ES-I3 (cell line): ENCODE results near the gene NT5M.
"Not testable (repeated sequence)": the region's sequence is repeated elsewhere in the genome, so short reads cannot be mapped to it uniquely, and the experiment has no call there.

Experiments
- H3K36me3 ChIP-seq: 2 replicates; pipeline ENCODE4 v1.6.1; 2013; ENCODE audit warnings: mild to moderate bottlenecking, low read length, control low read depth, moderate library complexity; ENCODE audit not compliant: insufficient read depth
- H3K4me1 ChIP-seq: 2 replicates; pipeline ENCODE4 v1.6.1; 2013; ENCODE audit warnings: mild to moderate bottlenecking, control low read depth, low read length; ENCODE audit not compliant: insufficient read depth
- H3K9ac ChIP-seq: 2 replicates; pipeline ENCODE4 v1.6.1; 2013; ENCODE audit warnings: low read depth, mild to moderate bottlenecking, low read length, moderate library complexity
- H3K9me3 ChIP-seq: 2 replicates; pipeline ENCODE4 v1.6.1; 2013; ENCODE audit warnings: mild to moderate bottlenecking, low read length, moderate library complexity; ENCODE audit not compliant: control insufficient read depth, insufficient read depth

NT5M gene

DNA sequence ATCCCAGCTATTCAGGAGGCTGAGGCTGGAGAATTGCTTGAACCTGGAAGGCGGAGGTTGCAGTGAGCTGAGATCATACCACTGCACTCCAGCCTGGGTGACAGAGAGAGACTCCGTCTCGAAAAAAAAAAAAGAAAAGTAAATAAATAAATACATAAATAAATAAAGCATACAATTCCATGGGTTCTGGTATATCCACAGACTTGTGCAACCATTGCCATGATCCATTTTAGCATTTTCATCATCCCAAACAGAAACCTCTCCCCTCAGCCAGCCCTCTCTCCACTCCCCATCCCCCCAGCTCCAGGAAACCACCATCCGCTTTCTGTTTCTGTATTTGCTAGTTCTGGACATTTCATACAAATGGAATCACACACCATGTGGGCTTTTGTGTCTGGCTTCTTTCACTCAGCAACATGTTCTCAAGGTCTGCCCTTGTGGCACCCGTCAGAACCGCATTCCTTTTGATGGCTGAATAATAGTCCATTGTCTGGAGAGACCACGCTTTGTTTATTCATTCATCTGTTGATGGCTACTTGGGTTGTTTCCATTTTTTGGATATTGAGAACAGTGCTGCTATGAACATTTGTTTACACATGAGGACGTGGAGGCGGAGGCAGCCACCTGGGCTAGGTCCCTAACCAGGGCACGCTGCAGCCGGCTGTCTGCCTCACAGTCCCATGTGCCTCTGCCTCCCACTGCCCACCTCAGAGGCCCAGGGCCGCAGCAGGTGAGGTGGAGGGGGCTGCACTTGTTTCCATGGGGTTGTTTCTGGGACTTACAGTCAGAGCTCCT, 76.2 kb downstream of the NT5M start:
- H3K4me1 ChIP-seq, result no peaks in the 10 kb centered on the region
- no peak overlapping the region for H3K9ac ChIP-seq
- H3K9me3 ChIP-seq, result no peaks in the 10 kb centered on the region
- H3K36me3 ChIP-seq, result no peaks in the 10 kb centered on the region

DNA sequence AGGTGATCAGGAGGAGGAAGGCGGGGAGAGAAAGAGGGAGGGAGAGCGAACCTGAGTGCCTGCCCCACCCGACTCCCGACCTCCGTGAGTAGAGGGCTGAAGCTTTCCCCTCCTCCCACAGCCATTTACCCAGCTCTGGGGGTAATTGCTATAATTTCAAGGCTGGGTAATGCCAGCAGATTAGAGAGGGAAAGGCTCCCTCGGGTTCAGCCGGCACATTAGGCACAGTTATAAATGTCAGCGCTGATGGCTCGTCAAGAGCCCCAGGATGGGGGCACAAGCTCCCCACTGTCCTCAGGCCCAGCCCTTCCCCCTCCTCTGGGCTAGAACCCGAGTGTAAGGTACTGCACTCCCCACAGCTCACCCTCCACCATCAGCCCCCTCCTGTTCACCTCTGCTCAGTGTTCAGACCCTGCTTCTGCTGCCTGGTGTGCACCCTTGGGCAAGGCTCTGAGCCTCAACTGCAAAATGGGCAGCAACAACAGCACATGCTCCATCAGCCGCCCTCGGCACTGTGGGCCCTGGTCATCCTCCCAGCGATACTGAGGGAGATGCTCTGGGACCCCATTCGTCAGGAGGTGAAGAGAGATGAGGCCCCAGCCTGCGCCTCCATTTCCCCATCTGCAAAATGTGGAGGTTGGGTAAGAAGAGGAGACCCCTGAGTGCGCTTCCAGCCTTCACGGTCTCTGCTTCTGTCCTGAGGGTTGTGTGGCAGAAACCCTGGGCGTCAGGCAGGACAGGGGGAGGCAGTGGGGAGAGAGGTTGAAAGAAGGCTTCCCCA, 77.2 kb downstream of the NT5M start:
- no peak overlapping the region for H3K9ac ChIP-seq
- no peaks in the 10 kb centered on the region for H3K9me3 ChIP-seq
- no peaks in the 10 kb centered on the region for H3K36me3 ChIP-seq
- H3K4me1 ChIP-seq, result no peaks in the 10 kb centered on the region

DNA sequence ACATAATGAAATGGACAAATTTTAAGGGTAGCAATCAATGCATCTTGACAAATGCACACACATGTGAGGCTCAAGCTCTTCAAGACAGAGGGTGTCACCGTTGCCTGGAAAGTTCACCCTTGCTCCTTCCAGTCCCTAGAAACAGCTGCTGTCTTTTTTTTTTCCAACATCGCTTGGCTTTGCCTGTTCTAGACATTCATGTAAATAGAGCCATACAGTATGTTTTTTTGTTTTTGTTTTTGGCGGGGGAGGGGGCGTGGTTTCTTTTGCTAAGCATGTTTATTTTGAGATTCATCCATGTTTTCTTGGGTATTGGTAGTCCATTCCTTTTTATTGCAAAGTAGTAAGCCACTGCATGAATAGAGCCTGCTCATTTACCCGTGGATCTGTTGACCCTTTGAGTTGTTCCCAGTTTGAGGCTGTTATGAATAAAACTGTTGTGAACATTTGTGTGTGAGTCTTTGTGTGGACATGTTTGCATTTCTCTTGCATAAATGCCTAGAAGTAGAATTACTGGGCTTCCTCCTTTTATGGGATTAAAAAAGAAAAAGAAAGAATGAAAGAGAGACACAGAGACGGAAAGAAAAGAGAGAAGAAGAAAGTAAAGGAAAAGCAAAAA, 78.4 kb downstream of the NT5M start:
- Histone ChIP-seq H3K9me3 (no peaks in the 10 kb centered on the region), H3K36me3 (no peaks in the 10 kb centered on the region), H3K9ac (no peak overlapping the region), H3K4me1 (no peaks in the 10 kb centered on the region)

DNA sequence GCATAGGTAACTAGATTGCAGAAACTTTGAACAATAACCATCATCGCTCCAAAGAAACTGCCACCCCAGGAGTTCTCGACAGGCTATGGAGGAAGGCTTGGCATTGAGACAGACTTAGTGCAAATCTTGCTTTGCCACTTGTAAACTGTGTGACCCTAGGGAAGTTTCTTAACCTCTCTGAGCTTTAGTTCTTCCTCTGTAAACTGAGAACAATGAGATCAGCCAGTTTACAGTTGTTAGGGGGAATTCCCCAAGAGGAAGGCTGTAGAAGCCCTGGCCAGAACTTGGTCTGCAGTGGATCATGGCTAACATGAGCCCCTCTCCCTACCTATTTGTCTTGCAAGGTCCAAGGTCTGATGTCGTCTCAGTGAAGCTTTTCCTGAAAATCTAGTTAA, 78.9 kb downstream of the NT5M start:
- H3K36me3 ChIP-seq, result no peaks in the 10 kb centered on the region
- H3K9ac ChIP-seq, result no peak overlapping the region
- H3K4me1 ChIP-seq, result no peaks in the 10 kb centered on the region
- H3K9me3 ChIP-seq, result no peaks in the 10 kb centered on the region

DNA sequence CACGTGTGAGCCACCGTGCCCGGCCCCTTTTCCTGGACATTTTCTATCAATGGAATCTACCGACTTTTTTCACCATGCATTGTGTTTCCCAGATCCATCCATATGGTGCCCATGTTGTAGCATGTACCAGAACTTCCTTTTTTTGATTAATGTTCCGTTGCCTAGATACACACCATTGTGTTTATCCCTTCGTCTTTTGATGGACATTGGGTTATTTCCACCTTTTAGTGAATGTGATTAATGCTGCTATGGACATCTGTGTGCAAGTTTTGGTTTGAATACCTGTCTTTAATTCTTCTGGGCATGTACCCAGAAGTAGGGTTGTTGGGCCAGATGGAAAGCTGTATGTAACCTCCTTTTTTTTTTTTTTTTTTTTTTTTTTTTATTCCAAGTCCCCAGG, 79.8 kb downstream of the NT5M start:
- Histone ChIP-seq H3K9ac (no peak overlapping the region), H3K9me3 (no peaks in the 10 kb centered on the region), H3K36me3 (no peaks in the 10 kb centered on the region), H3K4me1 (no peaks in the 10 kb centered on the region)

DNA sequence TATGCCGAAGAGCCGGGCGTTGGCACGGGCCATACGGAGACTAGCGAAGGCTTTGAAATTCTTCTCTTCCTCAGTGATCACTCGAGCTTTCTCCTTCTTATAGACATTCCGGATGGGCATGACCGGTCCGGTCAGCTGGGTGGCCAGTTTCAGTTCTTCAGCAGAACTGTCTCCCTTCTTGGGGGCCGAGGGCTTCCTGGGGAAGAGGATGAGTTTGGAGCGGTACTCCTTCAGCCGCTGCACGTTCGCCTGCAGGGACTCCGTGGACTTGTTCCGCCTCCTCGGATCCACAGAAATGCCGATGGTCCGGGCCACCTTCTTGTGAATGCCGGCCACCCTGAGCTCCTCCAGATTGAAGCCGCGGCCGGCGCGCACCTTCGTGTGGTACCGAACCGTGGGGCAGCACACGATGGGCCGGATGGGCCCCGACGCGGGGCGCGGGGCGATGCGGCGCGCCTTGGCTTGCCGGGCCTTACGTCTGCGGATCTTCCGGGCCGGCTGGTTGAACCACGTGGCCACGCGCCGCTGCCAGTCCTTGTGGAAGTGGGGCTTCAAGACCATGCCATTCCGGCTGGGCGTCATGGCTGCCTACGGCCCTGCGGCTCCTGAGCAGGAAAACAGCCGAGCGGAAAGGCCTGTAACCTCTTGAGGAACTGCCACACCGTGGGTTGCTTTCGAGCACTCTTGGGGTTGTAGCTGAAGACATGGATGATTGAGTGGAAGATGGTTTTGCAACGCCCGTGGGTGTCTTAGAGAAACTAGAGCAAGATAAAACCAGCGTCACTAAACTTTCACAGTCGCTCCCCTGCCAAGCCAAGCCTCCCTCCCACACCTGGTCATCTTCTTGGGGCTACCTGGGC, 80.5 kb downstream of the NT5M start:
- H3K4me1 ChIP-seq, H3K9me3 ChIP-seq, H3K36me3 ChIP-seq, H3K9ac ChIP-seq: not testable (repeated sequence)

DNA sequence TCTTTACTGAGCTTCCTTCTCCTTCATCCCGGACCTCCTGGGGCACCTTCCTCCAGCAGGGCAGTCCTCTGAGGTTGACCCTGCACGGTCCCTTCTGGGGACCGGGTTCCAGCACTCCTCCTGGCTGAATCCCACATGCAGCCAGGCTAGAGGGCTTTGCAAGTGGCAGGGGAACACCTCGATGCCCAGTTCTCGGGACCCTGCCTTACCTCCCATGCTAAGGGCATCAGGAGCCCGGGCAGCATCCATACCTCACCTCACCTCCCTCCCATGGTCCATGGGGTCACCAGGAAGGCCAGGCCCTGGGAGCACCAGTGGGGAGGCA, 81.1 kb downstream of the NT5M start:
- H3K9ac ChIP-seq, result no peak overlapping the region
- no peaks in the 10 kb centered on the region for H3K4me1 ChIP-seq
- no peaks in the 10 kb centered on the region for H3K36me3 ChIP-seq
- no peaks in the 10 kb centered on the region for H3K9me3 ChIP-seq

DNA sequence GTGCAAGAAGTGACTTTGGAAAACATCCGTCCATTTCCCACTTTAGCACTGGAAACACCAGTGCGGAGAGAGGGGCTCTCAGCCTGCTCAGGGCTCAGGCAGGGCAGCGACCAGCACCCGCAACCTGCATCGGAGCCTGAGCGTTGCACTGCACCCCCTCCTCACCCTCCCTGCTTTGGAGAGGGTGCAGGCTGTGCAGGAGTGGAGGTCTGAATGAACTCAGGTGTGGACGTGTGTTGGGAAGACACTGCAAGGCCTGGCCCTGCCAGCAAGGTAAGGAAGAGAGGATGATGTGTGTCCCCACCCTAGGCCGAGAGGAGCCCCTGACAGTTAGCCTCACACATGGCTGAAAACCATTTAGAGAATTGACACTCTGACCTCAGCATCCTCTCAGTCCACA, 81.8 kb downstream of the NT5M start:
- Histone ChIP-seq H3K36me3 (no peaks in the 10 kb centered on the region), H3K4me1 (no peaks in the 10 kb centered on the region), H3K9me3 (no peaks in the 10 kb centered on the region), H3K9ac (no peak overlapping the region)

DNA sequence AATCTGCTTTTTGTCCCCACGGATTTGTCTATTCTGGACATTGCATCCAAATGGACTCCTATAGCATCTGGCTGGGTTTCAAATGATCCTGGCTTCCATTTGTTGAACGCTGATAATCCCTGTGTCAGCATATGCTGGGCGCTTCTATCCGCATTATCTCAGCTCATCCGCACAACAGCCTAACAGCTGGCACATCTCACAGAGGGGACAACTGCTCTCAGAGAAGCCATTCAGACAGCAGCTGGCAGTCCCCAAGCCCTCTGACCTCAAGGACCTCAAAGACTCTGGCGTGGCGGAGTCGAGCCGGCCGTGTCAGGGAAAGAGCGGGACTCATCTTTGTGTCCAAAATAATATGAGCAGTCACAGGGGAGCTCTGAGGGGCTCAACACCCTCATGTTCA, 82.3 kb downstream of the NT5M start:
- H3K4me1 ChIP-seq, result no peaks in the 10 kb centered on the region
- H3K9me3 ChIP-seq, result no peaks in the 10 kb centered on the region
- H3K36me3 ChIP-seq, result no peaks in the 10 kb centered on the region
- no peak overlapping the region for H3K9ac ChIP-seq

DNA sequence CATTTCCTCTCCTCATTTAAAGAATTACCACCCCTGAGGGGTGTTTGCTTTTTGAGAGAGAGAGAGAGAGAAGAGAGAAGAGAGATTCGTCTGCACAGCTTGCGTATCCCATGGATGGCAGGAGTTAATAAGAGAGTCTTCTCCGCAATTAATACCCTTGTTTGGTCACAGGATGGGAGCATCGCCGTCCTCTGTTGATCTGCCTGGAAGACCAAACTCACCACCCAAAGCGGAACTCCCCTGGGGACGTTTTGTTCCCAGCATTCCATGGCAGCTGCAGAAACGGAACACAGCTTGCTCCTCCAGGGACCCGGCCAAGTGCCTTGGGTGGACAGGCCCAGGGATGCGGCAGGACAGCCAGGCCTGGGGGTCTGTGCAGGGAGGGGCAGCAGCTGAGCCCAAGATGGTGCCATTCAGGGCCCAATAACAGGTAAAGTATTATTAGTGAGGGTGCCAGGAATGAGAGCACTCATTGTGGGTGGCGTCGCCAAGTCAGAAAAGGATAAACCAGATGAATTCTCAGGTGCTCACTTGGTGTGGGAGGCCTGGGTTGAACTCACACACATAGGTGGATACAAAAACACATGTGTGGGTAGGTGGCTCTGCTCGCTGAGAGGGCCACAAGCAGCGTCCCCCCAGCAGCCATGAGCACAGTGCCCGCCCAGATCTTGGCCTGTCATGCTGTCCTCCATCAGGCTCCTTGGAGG, 83.1 kb downstream of the NT5M start:
- no peaks in the 10 kb centered on the region for H3K9me3 ChIP-seq
- no peaks in the 10 kb centered on the region for H3K36me3 ChIP-seq
- H3K4me1 ChIP-seq, result no peaks in the 10 kb centered on the region
- H3K9ac ChIP-seq, result no peak overlapping the region

DNA sequence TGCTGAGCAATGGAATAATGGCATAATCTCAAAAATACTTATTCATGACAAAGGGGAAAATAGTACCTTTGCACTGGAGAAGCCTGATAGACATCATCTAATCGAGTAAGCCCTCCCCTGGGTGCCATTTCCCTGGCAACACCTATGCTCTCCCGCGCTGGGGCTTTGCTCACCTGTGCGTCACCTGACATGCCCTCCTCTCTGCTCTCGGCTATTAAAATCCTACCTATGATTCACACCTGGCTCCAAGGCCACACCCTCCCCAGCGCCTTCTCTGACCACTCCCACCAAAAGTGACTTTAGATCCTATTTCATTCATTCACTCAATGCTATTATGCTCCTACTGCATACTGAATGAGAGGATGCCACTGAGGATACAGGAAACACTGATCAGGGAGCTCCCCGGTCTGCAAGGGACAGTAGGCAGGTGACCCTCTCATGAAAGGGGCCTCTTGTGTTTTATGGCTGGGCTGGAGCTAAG, 83.9 kb downstream of the NT5M start:
- Histone ChIP-seq H3K4me1 (no peaks in the 10 kb centered on the region), H3K9me3 (no peaks in the 10 kb centered on the region), H3K9ac (no peak overlapping the region), H3K36me3 (no peaks in the 10 kb centered on the region)

DNA sequence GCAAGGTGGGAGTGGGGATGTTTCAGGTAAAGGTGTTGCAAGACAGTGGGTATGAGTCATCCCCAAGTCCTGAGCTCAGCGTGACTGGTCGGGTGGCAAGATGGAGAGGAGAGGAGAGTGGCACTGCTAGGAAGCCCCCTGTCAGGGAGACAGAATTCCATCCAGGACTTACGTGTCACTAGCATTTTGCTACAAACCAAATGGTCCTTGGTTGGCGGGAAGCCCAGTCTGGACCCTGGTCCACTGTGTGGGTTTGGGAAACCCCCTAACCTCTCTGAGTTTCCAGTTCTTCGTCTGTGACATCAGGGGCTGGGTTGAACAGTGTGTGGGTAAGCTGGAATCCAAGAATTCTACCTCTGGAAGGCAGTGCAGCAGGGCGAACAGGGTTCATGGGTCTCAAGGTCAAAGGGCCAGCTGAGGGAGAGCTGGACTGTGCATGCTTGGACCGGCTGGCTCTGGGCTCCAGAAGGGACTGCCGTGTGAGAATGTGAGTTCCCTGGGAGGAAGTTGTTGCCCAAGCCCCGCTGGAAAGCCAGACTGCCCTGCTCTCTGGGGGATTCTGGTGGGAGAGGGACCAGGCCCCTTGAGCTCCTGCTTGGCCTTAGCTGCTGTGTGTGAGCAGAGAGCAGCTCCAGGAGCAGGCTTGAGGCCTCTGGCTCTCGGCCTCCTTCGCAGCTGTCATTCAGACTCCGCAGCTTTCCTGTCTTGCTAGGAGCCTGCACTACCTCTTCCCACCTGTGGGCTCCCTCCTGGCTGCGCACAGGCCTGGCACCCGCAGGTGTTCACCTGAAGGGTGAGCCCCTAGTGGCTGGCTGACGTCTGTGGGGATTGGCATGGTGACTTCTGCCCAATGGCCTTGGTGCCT, 84.6 kb downstream of the NT5M start:
- Histone ChIP-seq H3K9me3 (no peaks in the 10 kb centered on the region), H3K4me1 (no peaks in the 10 kb centered on the region), H3K9ac (no peak overlapping the region), H3K36me3 (no peaks in the 10 kb centered on the region)
